A673 (cell line): Measurements from ENCODE around the gene CTSO.

Experiments used
- EZH2 ChIP-seq: fragments of 200-600 bp; sonication (generic); IDR thresholded peaks from 2 replicates; pipeline ENCODE4 v1.6.1; 2017; ENCODE audit warnings: borderline replicate concordance, low read depth, mild to moderate bottlenecking, mixed read lengths, antibody characterized with exemption, low read length; ENCODE audit not compliant: poor library complexity, severe bottlenecking
- TF ChIP-seq, protein P1 (sequence below): fragments of 300-800, 200-600 bp; sonication (generic); conservative IDR thresholded peaks from 2 replicates; pipeline ENCODE4 v1.5.1; 2017; ENCODE audit warnings: low read depth, mild to moderate bottlenecking, antibody characterized with exemption, low read length, moderate library complexity, mixed read lengths

DNA sequence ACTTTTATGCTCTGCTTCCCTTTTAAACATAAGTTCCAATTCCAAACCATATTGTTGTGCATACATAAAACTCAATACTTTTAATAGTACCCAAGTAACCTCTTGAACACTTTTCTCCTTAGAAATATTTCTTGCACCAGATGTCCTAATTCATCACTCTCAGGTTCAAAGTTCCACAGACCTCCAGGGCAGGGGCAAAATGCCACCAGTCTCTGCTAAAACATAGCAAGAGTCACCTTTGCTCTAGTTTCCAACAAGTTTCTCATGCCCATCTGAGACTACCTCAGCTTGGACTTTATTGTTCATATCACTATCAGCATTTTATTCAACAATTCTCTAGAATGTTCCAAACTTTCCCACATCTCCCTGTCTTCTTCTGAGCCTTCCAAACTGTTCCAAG is 73.9 kb downstream of the CTSO start:
- TF ChIP-seq, protein P1, sequence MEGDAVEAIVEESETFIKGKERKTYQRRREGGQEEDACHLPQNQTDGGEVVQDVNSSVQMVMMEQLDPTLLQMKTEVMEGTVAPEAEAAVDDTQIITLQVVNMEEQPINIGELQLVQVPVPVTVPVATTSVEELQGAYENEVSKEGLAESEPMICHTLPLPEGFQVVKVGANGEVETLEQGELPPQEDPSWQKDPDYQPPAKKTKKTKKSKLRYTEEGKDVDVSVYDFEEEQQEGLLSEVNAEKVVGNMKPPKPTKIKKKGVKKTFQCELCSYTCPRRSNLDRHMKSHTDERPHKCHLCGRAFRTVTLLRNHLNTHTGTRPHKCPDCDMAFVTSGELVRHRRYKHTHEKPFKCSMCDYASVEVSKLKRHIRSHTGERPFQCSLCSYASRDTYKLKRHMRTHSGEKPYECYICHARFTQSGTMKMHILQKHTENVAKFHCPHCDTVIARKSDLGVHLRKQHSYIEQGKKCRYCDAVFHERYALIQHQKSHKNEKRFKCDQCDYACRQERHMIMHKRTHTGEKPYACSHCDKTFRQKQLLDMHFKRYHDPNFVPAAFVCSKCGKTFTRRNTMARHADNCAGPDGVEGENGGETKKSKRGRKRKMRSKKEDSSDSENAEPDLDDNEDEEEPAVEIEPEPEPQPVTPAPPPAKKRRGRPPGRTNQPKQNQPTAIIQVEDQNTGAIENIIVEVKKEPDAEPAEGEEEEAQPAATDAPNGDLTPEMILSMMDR = no peak
- TF ChIP-seq EZH2 = no peak
